ENCODE data around the gene IFRD2.
A peak's percentile ranks its signal among the peaks of the same experiment; 100 is the strongest.

Gene IFRD2

DNA sequence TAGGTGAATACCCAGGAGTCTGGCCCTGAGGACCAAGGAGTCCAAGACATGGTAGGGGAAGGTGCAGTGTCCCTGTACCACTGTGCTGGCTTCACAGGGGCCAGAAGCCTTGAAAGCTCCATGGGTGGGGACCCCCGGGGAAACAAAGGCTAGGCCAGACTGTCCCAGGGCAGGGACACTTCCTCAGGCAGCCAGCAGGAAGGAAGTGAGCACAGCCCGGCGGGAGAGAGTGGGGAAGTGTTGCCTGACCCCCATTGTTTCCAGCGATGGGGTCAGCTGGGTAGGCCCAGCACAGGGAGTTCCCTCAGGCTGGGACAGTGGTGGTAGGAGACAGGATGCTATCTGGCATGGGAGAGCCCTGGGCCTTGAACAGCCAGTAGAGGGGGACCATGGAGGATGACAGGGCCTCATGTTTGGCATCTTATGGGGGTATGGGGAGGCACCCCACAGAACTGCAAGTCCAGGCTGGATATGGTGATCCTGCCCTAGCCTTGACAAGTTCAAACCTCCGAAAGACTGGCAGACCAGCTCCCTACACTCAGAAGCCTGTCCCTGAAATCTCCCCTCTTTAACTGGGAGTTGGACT is 31.5 kb upstream of the IFRD2 start:
- H3K27ac ChIP-seq = peak overlapping the region; percentile 97; the same call in 1 of the 2 replicates
- TF ChIP-seq, protein P1, sequence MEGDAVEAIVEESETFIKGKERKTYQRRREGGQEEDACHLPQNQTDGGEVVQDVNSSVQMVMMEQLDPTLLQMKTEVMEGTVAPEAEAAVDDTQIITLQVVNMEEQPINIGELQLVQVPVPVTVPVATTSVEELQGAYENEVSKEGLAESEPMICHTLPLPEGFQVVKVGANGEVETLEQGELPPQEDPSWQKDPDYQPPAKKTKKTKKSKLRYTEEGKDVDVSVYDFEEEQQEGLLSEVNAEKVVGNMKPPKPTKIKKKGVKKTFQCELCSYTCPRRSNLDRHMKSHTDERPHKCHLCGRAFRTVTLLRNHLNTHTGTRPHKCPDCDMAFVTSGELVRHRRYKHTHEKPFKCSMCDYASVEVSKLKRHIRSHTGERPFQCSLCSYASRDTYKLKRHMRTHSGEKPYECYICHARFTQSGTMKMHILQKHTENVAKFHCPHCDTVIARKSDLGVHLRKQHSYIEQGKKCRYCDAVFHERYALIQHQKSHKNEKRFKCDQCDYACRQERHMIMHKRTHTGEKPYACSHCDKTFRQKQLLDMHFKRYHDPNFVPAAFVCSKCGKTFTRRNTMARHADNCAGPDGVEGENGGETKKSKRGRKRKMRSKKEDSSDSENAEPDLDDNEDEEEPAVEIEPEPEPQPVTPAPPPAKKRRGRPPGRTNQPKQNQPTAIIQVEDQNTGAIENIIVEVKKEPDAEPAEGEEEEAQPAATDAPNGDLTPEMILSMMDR (conservative IDR thresholded peaks at IDR 0.05) = no peak

DNA sequence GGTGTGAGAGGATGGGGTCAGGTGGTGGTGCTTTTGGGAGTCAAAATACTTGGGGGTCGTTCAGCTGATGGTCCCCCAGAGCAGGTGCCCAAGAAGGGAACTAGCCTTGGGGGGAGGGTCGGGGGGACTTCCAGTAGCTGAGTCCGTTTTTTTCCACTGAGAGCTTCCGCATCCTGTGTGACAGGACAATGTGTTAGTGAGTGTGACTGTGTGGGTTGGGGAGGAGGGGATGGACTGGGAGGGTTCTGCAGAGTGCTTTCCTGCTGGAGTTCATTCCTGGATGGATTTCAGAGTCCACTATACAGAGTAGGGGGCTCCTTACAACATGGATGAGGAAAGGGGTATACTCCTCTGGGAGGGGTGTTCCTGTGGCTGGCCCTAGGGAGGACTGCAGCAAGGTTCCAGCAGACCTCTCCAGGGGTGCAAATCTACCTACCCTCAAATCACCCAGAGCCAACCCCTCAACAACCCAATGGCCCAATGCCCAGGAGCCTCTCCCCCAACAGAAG is 30.9 kb upstream of the IFRD2 start:
- TF ChIP-seq, protein P1 (conservative IDR thresholded peaks at IDR 0.05) = no peak
- H3K27ac ChIP-seq = peak overlapping the region; percentile 97; the same call in 1 of the 2 replicates

DNA sequence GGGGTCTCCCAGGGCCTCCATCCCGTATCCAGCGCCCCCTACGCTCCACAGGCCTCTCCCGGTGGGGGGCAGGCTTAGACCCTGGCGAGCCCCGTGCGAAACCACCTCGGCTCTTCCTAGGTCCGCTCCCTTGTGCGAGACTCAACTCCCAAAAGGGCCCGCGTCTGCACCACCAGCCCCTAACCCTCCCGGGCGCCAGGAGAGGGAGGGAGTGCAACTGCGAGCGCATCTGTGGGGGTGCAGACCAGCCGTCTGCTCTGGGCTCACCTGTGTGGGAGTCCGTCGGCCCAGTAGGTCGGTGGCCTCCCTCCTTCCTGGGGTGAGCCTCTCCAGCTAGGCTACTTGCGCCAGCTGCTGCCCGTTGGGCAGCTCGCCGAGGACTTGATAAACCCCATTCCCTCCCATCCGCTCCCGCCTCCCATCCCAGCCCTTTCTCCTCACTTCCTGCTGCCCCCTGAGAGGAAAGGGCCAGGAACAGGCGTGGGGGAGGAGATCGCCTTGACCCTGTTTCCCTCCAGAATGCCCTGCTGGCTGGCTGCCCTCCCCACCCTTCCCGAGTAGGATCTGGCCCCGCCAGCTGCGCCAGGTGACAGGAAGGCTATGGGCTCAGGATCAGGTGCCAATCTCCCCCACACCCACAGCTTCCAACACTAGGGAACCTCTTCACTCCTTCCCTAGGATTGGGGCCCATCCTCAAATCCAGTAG is 30.3 kb upstream of the IFRD2 start, which contains the start of gene HYAL2:
TSS of gene HYAL2 (minus strand) at position 360 of the 706 bp plus-strand sequence. CDS start 2,256 bp downstream, outside the sequence.
- H3K27ac ChIP-seq = peak within 1 kb of the TSS; percentile 97
- TF ChIP-seq, protein P1 (conservative IDR thresholded peaks at IDR 0.05) = no peak

DNA sequence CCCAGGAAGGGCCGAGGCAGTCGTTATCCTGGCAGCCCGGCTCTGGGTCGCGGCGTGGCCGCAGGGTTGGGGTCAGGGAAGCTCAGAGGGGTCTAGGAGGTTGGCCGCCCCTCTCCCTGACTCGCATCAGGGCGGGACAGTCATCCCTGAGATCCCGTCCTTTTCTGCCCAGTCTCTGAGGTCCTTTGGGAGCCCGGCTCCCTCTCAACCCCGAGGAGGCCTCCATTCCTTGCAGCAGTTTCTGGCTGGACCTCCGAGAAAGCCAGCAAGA is 29.8 kb upstream of the IFRD2 start:
- peak overlapping the region; percentile 97 for H3K27ac ChIP-seq
- TF ChIP-seq, protein P1 (conservative IDR thresholded peaks at IDR 0.05) = no peak; the same call in 1 of the 2 replicates

DNA sequence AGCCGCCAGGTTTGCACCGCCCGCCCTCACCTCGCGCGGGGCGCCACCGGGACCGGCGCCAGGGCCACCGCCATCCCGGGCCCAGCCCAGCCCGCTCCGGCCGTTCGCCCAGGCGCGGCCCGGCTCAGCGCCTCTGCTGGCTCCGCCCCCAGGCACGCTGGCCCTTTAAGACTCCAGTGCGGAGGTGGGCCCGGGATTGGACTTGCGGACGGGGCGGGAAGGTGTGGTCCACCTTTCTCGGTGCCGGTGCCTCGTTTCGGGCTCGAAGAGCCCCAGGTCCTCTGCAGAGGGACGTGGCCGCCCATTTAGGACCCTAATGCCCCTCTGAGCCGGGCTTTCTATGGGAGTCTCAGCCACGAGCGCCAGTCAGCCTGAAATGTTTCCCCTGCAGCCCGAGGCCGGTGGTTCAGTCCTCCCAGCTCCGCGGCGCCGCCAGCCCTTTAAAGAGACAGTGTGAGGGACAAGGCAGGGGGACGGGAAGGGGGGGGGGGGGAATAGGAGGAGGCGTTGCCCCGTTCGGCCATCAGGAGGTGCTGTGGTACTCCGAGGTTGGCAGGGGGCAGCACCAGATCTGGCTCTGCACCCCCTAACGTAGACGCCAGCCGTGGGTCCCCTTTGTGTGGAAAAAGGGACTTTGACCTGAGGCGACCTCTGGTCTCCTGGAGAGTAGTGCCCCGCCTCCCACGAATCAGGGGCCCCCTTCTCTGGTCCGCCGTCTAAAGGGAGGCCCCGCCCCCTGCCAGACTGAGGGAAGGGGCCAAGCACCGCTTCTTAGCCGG is 29.3 kb upstream of the IFRD2 start:
- TF ChIP-seq, protein P1 (conservative IDR thresholded peaks at IDR 0.05) = peak; percentile 74

DNA sequence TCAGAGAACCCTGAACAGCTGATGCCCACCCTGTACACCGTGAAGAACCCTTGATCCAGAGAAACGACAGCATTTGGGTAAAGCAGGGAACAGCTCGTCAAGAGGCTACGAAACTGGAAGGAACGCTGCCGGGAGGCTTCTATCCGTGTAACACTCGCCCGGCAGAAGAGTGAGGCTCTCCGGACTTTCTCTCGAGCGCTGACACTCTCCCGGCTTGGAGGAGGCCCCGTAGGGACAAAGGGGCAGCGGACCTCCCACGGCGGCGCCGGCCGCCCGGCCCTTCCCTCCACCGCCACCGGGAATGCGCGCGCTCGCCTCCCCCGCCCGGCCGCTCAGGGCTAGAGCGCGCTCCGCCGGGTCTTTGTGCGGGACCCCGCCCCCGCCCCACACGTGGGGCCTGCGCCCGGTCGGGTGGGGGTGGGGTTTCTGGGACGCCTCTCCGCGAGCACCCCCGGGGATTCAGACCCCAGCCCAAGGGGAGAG is 28.7 kb upstream of the IFRD2 start:
- peak overlapping the region; percentile 97 for H3K27ac ChIP-seq
- TF ChIP-seq, protein P1 (conservative IDR thresholded peaks at IDR 0.05) = no peak

More for the DNA sequence above, 29.3 kb upstream of the IFRD2 start:
- peak overlapping the region; percentile 97 for H3K27ac ChIP-seq
